GM19238 (cell line): Measurements from ENCODE around the gene RRP9.

Experiments
- DNase-seq: peaks from one replicate; pipeline ENCODE4 v3.0.0; 2011; ENCODE audit warnings: low spot score; ENCODE audit not compliant: insufficient read length

Gene RRP9

GRCh38 chr3:51955893-51956770, 14.4 kb upstream of the RRP9 start:
- DNase-seq, result peak; percentile 42

DNA sequence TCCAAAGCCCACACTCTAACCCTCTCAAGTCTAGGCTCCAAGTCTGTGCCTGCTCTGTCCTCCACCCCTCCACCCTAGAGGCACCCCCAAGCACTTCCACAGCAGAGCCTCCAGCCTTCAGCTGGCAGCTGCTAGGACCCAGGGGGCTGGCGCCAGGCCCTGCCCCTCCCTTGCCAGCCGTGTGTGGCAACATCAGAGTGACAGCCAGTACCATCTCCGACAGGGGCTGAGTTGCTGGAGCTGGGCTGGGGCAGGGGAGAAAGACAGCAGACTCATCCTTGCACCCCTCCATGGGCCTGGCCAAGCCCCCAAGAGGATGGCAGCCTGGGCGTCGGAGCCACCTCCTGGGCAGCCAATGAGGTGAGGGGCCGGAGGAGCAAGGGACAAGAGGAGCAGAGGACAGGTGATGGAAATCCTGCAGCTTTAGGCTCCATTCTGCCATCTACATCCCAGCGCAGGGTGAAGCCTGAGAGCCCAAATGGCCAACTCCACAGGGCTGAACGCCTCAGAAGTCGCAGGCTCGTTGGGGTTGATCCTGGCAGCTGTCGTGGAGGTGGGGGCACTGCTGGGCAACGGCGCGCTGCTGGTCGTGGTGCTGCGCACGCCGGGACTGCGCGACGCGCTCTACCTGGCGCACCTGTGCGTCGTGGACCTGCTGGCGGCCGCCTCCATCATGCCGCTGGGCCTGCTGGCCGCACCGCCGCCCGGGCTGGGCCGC, 13.6 kb upstream of the RRP9 start, which contains the start of gene GPR62:
GPR62 (plus strand) TSS at position 207 of the 718 bp plus-strand sequence; CDS start at position 479, 272 bp downstream.
- DNase-seq, result no peak

- no peak for DNase-seq
Observed at GRCh38 chr3:51954713-51955112, 13.0 kb upstream of the RRP9 start.

DNA sequence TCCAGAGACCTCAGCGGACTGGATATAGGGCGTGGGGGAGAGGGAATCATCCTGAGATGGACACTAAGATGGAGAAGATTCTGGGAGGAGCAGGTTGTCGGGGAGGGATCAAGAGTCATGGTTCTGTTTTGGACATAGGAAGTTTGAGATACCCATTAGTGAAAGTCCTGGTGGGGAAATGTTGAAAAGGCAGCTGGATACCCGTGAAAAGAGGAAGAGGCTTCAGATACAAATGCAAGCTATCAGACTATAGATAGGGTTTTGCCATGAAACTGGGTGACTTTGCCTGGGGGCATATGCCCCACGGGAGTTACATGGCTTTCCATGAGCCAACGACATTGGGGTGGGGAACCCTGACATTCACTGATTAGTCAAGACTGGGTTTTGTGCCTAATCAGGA, 12.4 kb upstream of the RRP9 start:
- DNase-seq, result no peak

DNA sequence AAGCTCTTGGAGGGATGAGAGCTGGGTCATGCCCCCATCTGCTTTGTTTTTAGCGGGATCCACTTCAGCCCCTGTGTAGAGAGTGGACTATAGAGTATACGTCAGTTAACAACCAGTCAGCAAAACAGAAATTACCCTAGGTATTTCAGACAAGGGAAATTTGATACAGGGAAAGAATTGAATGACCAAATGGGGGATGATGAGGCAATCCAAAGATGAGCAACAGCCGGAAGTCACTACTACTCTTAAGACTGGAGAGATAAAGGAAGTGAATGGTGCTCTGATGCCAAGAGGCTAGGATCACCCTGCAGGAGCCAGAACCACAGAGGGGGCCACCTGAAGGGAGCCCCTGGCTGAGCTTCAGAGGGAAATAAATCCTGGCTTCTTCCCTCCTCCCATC, 11.7 kb upstream of the RRP9 start:
- no peak for DNase-seq

DNA sequence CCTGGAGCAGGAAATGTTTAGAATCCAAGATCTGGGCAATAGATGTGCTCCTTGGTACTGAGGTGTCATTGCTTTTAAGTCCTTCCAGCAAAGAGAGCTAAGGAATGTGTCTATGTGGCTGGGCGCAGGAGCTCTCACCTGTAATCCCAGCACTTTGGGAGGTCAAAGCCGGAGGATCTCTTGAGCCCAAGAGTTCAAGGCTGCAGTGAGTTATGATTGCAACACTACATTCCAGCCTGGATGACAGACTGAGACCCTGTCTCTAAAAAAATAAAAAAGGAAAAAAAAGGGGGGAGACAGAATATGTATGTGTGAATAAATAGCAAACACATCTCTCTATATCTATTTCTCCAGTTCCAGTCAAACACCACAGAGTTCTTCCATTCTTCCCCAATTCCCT, 9.2 kb upstream of the RRP9 start:
- DNase-seq, result no peak

GRCh38 chr3:51949121-51949520, 7.4 kb upstream of the RRP9 start:
- DNase-seq, result no peak

DNA sequence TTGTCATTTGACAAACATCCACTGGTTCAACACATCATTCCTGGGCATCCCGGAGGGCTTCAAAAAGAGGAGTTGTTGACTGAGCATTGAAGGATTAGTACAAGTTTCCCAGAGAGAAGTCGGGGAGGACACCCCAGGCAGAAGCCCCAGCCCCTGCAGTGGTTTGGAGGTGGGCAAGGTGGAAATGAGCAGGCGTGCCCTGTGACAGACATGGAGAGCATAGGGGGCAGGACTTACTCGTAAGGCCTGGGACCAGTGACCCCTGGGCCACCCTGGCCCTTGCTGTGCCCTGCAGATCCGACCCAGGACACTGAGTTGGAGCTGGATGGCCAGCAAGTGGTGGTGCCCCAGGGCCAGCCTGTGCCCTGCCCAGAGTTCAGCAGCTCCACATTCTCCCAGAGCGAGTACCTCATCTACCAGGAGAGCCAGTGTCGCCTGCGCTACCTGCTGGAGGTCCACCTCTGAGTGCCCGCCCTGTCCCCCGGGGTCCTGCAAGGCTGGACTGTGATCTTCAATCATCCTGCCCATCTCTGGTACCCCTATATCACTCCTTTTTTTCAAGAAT, 6.4 kb upstream of the RRP9 start:
- DNase-seq, result no peak

DNA sequence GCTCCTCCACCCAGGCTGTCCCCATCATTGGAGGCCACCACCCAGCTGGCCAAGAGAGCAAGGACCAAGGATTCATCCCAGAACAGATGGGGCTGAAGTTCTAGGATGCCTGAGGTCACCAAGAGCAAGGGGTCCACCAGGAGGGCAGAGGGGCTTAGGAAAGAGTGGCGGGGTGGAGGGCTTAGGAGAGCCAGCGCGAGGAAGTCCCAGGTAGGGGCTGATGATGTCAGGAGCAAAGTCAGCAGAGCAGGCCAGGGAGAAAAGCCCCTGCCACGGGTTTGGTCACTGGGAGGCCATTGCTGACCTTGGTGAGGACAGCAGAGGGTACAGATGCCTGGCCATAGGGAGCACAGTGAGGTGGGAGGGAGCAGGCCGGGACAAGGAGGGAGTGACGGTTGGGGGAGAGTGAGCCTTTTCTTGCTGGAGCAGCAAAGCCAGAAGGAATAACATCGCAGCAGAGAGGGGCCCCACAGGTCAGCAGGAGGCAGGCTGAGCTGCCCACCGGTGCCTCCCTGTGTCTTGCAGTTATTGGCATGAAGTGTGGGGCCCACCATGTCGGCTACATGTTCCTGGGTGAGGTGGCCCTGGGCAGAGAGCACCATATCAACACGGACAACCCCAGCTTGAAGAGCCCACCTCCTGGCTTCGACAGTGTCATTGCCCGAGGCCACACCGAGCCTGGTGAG, 5.7 kb upstream of the RRP9 start:
- DNase-seq, result no peak

DNA sequence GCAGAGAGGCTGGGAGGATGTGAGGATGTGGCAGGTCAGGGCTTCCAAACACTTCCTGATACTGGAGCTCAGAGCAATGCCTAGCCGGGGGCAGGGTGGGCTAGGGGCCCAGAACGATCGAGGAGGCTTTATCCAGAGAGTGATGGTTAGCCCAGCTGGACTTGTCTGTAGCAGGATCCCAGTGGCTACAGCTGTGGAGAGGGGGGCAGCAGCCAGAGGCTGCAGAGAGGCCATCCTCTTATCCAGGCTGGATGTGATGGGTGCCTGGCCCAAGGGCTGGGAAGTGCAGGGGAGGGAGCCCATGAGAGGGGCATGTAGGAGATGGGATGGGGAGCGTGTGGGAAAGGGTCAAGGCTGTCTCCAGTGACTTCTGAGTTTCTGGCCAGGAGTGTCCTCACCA, 5.1 kb upstream of the RRP9 start:
- no peak for DNase-seq

GRCh38 chr3:51945926-51946705, 4.4 kb upstream of the RRP9 start:
- no peak for DNase-seq

- no peak for DNase-seq
Observed at GRCh38 chr3:51945031-51945840, 3.5 kb upstream of the RRP9 start.

GRCh38 chr3:51944451-51945021, 2.8 kb upstream of the RRP9 start:
- no peak for DNase-seq

DNA sequence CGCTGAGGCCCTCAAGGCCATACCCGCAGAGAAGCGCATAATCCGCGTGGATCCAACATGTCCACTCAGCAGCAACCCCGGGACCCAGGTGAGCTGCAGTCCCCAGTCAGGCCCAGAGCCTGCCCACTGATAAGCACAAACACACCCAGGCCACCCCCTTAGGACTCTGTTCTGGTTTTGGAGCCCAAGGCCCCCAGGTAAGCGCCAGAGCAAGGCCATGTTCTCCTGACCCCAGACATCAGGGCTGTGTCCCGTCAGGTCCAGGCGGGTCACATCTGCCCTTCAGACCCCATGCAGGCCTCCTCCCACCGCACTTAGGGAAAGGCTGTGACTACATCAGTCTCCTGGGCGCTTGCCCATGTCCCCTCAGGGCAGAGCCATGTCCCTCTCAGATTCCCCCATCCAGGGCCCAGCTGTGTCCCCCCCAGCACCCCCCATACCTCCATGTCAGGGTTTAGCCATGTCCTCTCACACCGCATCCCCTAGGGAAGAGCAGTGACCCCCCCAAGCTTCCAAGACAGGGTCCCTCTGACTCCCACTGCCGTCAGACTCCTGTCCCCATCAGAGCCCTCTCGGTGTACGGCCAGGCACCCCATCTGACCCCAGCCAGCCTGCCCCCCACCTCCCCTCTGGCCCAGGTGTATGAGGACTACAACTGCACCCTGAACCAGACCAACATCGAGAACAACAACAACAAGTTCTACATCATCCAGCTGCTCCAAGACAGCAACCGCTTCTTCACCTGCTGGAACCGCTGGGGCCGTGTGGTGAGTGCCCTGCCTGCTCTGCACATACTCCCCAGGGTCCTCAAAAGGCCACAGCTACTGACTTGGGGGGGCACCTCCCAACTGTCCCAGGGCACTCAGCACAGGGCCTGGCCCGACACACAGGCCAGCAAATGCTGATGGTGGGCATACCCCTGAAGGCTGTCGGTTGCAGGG, 2.0 kb upstream of the RRP9 start:
- no peak for DNase-seq

GRCh38 chr3:51942603-51943450, 1.1 kb upstream of the RRP9 start:
- DNase-seq, result peak; percentile 89

GRCh38 chr3:51941463-51941797, 274 bp downstream of the RRP9 start:
- no peak for DNase-seq

DNA sequence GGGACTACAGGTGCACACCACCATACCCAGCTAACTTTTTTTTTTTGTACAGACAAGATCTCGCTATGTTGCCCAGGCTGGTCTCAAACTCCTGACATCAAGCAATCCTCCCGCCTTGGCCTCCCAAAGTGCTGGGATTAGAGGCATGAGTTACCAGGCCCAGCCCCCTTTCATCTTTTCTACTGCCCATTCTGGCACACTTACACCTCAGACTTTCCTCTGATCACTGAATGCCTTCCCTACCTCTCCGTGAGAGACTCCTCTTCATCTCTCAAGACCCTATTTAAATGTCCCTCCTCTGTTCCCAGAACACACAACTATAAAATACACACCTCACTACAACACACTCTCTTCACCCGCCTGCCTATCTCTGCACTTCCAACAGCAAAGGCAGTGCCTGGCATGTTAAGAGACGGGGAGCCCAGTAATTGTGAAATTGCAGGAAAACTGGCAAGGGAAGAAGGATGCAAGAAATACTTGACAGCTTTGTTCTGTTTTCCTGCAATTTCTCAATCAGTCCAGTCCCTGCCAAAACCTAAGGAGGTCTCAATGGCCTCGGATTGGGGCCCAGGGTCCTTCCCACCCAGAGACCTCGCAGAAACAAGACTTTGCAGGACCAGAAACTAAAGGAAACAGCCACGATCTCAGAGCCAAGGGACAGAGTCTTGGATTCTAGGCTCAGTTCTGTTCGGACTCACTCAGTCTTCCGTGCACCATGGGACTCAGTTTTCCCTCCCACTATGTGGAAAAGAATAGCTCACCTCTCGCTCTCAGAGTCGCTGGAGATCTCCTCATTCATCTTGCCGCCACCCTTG, 849 bp downstream of the RRP9 start:
- no peak for DNase-seq
